GM19099 (cell line): ENCODE data around the gene ANKRD53.

Experiments used
- POLR2A ChIP-seq: IDR thresholded peaks from 3 replicates; pipeline ENCODE4 v1.6.1; 2011; ENCODE audit warnings: low read depth; ENCODE audit not compliant: insufficient read length; ENCODE audit errors: extremely low read depth

The ANKRD53 gene

DNA sequence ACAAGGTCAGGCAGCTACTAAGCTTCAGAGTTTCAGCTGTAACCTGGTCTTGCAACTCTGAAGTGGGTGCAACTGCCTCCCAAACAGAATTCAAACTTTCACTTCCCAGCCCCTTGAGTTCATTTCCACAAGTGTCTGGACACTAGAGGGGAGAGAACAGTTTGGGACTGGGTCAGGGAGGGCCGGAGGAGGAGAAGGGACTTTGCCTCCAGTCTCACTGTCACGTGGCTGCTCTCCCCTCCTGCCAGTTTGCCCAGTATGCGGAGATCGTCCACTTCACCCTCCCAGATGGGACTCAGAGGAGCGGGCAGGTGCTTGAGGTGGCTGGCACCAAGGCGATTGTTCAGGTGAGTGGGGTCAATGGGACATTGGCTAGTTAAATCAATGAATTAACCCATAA lies 20.6 kb upstream of the ANKRD53 start:
- TF ChIP-seq POLR2A: no peak

- TF ChIP-seq POLR2A: no peak
Measured at GRCh38 chr2:70958759-70959158, 19.7 kb upstream of the ANKRD53 start.

DNA sequence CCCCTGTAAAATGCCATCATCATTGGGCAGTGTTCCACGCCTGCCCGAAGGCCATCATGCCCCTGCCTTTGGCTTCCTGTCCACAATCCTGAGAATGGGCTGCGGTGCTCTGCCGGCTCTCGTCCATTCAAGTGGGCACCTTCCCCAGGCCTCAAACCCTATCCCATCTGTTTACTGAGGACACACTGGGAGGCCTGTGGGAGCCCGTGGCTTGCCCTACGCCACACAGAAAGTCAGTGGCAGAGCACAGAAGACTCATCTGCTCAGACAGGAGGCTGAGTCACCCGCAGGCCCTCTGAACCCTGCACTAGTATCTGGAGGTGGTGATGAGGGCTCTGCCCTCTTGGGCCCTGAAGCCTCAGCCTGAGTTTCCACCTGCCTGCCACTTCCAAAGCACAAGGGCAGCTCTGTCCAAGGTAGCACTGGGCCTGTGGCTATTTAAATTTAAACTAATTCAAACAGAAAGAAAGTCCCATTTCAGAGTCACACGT lies 19.1 kb upstream of the ANKRD53 start:
- TF ChIP-seq POLR2A: no peak

DNA sequence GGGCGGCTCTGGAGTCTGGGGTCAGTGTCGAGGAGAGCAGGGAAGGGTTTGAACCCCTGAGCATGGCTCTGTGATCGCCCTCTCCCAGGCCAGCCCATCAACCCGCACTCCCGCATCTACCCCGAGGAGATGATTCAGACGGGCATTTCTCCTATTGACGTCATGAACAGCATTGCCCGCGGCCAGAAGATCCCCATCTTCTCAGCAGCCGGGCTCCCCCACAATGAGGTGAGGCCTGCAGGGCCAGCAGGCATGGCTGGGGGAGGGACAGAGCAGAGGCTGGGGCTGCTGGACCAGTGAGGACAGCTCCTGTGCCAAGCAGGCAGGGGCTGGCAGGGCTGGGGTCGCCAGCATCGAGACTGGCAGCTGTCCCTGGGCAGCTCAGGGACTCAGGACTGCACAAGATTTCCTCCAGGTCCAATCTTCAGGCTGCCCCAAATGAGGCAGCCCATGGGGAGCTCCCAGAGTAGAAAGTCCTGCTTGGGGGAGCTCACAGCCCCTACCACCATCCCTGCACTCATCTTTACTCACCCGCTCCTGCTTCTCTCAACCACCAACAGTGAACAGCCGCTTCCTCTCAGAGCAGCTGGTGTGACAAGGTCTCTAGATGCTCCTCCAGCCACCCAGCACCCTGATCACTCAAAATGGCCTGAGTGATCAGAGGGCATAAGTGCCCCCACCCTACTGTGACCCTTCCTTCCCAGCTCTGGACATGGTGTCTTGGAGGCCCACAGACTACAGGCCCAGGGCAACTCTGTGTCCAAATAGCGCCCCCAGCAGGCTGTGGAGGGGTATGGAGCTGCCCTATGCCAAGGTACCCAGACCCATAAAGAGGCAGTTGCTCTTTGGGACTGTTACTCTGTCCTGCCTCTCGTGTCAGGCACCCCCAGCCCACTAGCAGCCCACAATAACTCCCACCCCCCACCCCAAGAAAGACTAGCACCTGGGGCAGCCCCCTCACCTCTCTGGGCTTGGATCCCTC lies 18.3 kb upstream of the ANKRD53 start:
- TF ChIP-seq POLR2A: no peak

DNA sequence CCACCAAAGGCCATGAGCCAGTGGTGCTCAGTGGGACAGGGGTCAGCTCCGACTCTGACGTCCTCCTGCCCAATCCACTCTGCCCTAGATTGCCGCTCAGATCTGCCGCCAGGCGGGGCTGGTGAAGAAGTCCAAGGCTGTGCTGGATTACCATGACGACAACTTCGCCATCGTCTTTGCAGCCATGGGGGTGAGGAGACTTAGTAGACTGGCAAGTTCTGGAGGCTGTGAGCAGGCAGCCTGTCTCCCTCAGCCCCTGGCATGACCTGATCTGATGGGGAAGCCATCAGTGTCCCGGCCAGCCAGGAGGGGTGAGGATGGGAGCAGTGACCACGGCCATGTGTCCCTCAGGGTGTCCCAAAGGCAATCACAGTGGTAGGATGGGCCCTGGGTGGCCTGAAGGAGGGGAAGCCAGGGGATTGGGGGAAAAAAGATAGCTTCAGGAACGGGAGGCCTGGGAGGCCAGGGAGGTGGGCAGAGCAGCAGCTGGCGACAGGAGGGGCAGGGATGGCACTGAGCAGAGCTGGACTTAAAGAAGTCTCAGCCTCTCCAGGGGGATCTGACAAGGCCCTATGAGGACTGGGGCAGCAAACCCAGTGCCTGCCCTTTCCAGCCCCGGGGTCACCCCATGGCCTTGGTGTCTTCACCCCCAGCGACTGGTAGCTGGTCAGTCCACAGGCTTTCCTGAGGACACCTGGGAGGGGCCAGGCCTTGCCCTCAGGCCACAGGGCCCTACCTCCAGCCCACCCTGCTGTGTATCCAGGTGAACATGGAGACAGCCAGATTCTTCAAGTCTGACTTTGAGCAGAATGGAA lies 17.4 kb upstream of the ANKRD53 start:
- TF ChIP-seq POLR2A: no peak

DNA sequence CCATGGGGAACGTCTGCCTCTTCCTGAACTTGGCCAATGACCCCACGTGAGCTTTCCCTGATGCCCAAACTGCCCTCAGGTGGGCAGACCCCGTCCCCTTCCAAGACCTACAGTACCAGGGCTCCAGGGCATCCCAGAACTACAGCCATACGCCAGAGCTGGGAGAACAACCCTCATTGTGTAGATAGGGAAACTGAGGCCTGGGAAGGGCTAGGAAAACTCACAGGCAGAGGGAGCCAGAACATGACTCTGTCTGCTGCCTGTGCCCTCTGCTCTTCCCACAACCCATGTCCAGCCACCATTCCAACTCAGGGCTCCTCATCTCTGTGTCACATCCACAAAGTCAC lies 16.8 kb upstream of the ANKRD53 start:
- TF ChIP-seq POLR2A: no peak

- no peak for TF ChIP-seq POLR2A
Measured at GRCh38 chr2:70962211-70962884, 16.1 kb upstream of the ANKRD53 start.

GRCh38 chr2:70962885-70963878 lies 15.2 kb upstream of the ANKRD53 start:
- TF ChIP-seq POLR2A: no peak

DNA sequence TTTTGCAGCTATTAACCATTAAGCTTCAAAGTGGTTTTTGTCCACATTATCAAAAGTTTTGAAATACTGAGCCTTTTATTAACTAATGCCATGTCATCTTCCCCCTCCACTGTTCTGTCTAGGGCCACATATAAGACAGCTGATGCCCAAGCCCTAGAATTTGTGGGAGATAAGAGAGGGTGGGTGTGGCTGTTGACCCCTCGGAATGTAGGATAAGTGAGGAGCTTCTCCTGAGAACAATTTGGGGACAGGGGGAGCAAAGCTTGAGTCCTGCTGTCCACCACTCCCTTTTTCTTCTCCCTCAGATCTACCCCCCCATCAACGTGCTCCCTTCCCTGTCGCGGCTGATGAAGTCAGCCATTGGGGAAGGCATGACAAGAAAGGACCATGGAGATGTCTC lies 14.3 kb upstream of the ANKRD53 start:
- no peak for TF ChIP-seq POLR2A

GRCh38 chr2:70964596-70965386 lies 13.6 kb upstream of the ANKRD53 start:
- TF ChIP-seq POLR2A: no peak

DNA sequence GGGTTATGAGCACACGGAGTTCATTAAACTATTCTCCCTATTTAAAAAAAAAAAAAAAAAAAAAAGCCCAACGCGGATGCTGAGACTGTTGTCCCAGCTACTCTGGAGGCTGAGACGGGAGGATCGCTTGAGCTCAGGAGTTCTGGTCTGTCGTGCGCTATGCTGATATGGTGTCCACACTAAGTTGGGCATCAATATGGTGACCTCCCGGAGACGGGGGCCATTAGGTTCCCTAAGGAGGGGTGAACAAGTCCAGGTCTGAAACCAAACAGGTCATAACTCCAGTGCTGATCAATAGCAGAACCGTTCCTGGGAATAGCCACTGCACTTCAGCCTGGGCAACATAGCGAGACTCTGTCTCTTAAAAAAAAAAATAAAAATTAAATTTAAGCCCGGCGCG lies 12.9 kb upstream of the ANKRD53 start:
- TF ChIP-seq POLR2A: no peak

GRCh38 chr2:70966681-70967080 lies 11.7 kb upstream of the ANKRD53 start:
- TF ChIP-seq POLR2A: no peak

DNA sequence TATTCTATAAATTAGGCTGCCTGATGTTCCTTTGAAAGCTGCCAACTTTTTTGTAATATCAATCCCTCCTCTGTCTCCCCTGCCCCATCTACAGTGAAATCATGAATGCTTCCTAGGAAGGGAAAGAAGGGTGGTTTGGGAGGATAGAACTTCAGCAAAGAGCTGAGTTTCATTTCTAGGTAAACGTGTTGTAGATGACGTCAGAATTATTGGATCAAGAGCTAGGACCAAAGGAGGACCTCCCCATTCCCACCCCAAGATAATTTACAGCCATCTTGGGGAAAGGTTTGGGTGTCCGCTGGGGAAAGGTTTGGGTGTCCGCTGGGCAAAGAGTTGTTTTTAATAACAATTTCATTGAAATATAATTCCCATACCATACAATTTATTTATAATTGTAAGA lies 11.2 kb upstream of the ANKRD53 start:
- no peak for TF ChIP-seq POLR2A

DNA sequence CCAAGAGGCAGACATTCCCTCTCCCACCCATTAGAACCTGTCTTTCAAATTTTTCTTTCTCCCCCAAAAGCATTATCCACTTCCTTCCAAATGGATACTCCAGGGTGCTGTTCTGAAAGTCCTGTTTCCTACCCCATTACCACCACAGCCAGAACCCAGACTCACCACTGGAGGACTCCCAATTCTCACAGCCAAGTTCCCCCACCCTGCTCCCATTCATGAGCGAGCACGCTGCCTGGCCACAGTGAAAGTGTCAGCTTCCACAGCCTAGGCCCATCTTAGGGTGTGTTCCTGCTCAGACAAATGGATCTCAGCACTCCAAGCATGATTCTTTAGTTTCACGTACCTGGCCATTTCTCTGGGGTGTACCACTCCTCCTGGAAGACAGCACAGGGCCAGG lies 3.8 kb upstream of the ANKRD53 start:
- no peak for TF ChIP-seq POLR2A

- TF ChIP-seq POLR2A: no peak
Measured at GRCh38 chr2:70975237-70975636, 3.2 kb upstream of the ANKRD53 start.
